ENCODE results near the gene PCBP2. TPM values are rescaled to one million over a fixed set of nuclear protein-coding genes. Genes with fewer than 3 reads are reported as not detected.
A peak's percentile ranks its signal among the peaks of the same experiment; 100 is the strongest.

The PCBP2 gene
- total and polyA plus RNA-seq, 9 donors, result 206 to 664 (median 583) TPM

DNA sequence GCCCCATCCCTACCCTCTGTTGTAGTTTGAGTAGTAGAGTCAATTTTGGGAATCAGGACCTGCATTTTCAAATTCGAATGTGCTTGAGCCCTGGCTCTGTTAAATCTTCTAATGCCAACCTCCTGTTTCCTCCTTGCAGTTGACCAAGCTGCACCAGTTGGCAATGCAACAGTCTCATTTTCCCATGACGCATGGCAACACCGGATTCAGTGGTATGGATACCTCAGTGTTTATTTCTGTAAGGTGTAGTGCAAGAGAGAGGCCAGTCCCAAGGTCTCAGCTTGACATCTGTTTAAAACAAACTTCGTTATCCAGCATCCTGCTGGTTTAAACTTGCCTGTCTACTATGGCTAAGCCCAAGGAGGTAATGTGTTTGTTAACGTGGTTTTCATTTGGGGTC lies 15.2 kb downstream of the PCBP2 start:
- peaks cover 94% of the 10 kb centered on the region for H3K36me3 ChIP-seq (ENCODE audit: control insufficient read depth, insufficient read depth, low read length)
- DNase-seq, result no peak
- H3K27me3 ChIP-seq (ENCODE audit: control insufficient read depth, insufficient read depth, low read length), result no peaks in the 10 kb centered on the region
- no peak overlapping the region for H3K4me3 ChIP-seq (ENCODE audit: low read length)
- H3K27ac ChIP-seq (ENCODE audit: low read length), result no peak overlapping the region
- no peaks in the 10 kb centered on the region for H3K9me3 ChIP-seq (replicated peaks; ENCODE audit: control insufficient read depth, low read depth, low read length)
- H3K4me1 ChIP-seq (ENCODE audit: control insufficient read depth, insufficient read depth, low read length), result no peaks in the 10 kb centered on the region
- WGBS (ENCODE audit: insufficient coverage), result 73% methylated on average over 2 of the region's 5 CpGs

DNA sequence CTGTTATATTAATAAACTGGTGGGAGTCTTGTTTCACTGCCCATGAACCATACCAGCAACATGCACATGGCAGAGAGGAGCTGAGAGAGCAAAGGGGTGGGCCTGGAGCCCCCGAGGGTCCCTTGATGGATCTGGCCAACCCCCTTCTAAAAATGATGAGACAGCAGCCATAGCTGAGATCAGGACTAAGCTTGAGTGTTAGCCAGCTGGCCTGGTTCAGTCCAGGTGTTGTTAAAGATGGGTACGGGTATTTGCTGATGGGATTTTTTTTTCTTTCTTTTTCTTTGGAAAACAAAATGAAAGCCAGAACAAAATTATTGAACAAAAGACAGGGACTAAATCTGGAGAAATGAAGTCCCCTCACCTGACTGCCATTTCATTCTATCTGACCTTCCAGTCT lies 16.0 kb downstream of the PCBP2 start:
- H3K27ac ChIP-seq (ENCODE audit: low read length), result no peak overlapping the region
- H3K36me3 ChIP-seq (ENCODE audit: control insufficient read depth, insufficient read depth, low read length), result peaks cover 93% of the 10 kb centered on the region
- 80% methylated on average over 1 of the region's 2 CpGs for WGBS (ENCODE audit: insufficient coverage)

DNA sequence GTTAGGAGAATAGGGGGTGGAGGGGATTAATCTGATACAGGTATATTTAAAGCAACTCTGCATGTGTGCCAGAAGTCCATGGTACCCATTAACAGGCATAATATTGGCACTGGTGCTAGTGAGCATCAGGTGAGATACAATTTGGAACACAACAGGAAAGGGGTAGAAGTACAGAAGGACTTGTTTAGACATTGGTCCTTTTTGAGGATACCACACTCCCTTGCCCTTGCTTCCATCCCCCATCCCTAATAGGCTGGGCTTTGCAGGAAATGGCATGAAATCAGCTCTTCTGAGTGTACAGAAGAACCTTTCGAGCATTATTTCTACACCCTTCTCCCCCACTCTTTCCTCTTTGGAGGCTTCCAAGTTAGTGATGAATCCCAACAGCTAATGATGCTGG lies 16.4 kb downstream of the PCBP2 start:
- H3K4me1 ChIP-seq (ENCODE audit: control insufficient read depth, insufficient read depth, low read length), result no peaks in the 10 kb centered on the region

More for the DNA sequence above, 16.0 kb downstream of the PCBP2 start:
- no peaks in the 10 kb centered on the region for H3K4me1 ChIP-seq (ENCODE audit: control insufficient read depth, insufficient read depth, low read length)
- no peaks in the 10 kb centered on the region for H3K9me3 ChIP-seq (replicated peaks; ENCODE audit: control insufficient read depth, low read depth, low read length)
- no peak overlapping the region for H3K4me3 ChIP-seq (ENCODE audit: low read length)
- no peaks in the 10 kb centered on the region for H3K27me3 ChIP-seq (ENCODE audit: control insufficient read depth, insufficient read depth, low read length)
- no peak for DNase-seq

DNA sequence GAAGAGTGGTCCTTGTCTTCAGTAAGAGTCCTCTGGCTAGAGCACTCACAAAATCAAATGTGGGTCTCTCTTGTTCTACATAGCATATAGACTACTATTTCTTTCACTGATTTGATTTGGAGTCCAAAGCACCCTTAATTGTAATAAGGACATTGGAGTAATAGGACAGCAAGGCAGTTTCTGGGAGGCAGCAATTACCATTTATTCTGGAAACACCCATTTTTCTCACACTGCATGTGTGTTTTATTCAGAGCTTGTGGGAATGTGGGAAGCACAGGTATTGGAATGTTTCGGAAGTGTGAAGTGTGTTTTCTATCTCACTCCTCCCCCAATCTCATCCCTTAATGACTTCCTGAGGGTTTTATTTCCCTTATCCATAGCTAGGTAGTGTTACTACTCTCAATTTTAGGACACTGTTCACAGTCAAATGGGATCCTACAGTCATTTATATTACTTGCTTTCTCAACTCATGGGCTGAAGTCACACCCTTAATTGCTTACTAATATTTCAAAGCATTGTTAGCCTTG lies 20.2 kb downstream of the PCBP2 start:
- Histone ChIP-seq H3K4me1 (ENCODE audit: control insufficient read depth, insufficient read depth, low read length) (no peaks in the 10 kb centered on the region), H3K9me3 (replicated peaks; ENCODE audit: control insufficient read depth, low read depth, low read length) (no peaks in the 10 kb centered on the region), H3K4me3 (ENCODE audit: low read length) (no peak overlapping the region), H3K27ac (ENCODE audit: low read length) (no peak overlapping the region), H3K27me3 (ENCODE audit: control insufficient read depth, insufficient read depth, low read length) (no peaks in the 10 kb centered on the region), H3K36me3 (ENCODE audit: control insufficient read depth, insufficient read depth, low read length) (peaks cover 82% of the 10 kb centered on the region)
- no CpG with 5 or more reads among the region's 1 CpG for WGBS (ENCODE audit: insufficient coverage)
- no peak for DNase-seq

More for the DNA sequence above, 16.4 kb downstream of the PCBP2 start:
- no peak for DNase-seq
- Histone ChIP-seq H3K4me3 (ENCODE audit: low read length) (no peak overlapping the region), H3K36me3 (ENCODE audit: control insufficient read depth, insufficient read depth, low read length) (peaks cover 90% of the 10 kb centered on the region), H3K27me3 (ENCODE audit: control insufficient read depth, insufficient read depth, low read length) (no peaks in the 10 kb centered on the region), H3K27ac (ENCODE audit: low read length) (no peak overlapping the region), H3K9me3 (replicated peaks; ENCODE audit: control insufficient read depth, low read depth, low read length) (no peaks in the 10 kb centered on the region)
- no CpG with 5 or more reads among the region's 1 CpG for WGBS (ENCODE audit: insufficient coverage)

DNA sequence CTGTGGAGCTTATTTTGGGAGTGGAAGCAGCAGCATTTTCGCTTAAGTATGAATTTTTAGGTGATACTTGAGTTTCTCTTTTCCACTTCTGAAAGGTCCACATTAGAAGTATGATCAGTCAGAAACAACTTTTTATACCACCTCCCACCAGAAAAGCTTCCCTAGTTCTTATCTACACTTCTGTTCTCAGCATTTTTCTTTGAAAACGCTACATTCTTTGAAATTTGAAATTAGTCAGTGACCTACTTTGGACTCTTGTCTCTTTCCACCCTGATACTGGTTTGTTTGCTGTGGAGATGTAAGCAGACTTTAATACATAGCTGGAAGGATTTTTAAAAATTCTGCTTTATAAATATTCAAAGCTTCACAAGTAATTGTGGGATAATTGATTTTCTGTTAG lies 22.2 kb downstream of the PCBP2 start:
- Histone ChIP-seq H3K27me3 (ENCODE audit: control insufficient read depth, insufficient read depth, low read length) (no peaks in the 10 kb centered on the region), H3K4me1 (ENCODE audit: control insufficient read depth, insufficient read depth, low read length) (no peaks in the 10 kb centered on the region), H3K36me3 (ENCODE audit: control insufficient read depth, insufficient read depth, low read length) (peaks cover 75% of the 10 kb centered on the region), H3K4me3 (ENCODE audit: low read length) (no peak overlapping the region), H3K9me3 (replicated peaks; ENCODE audit: control insufficient read depth, low read depth, low read length) (no peaks in the 10 kb centered on the region), H3K27ac (ENCODE audit: low read length) (no peak overlapping the region)
- DNase-seq, result no peak
- no CpG with 5 or more reads among the region's 2 CpGs for WGBS (ENCODE audit: insufficient coverage)

DNA sequence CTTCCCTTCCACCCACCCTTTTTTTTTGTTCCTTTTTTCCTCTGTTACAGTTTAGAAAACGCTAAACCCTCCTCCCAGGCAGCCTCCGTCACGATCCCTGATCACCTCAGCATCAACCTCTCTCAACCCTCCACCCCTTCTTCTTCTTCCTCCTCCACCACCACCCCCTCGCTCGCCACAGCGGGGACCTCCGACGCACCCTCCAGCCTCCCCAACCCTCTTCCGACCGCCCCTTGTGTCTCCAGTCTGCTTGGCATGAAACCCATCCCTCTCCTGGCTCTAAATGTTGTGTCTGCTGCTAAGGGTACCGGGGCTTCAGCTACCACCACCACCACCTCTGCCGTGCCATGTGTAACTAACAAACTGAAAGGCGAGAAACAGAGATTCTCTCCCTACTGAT lies 22.9 kb downstream of the PCBP2 start:
- H3K36me3 ChIP-seq (ENCODE audit: control insufficient read depth, insufficient read depth, low read length), result peaks cover 73% of the 10 kb centered on the region
- no peak overlapping the region for H3K27ac ChIP-seq (ENCODE audit: low read length)
- no peaks in the 10 kb centered on the region for H3K4me1 ChIP-seq (ENCODE audit: control insufficient read depth, insufficient read depth, low read length)
- DNase-seq, result no peak
- H3K9me3 ChIP-seq (replicated peaks; ENCODE audit: control insufficient read depth, low read depth, low read length), result no peaks in the 10 kb centered on the region
- H3K27me3 ChIP-seq (ENCODE audit: control insufficient read depth, insufficient read depth, low read length), result no peaks in the 10 kb centered on the region
- H3K4me3 ChIP-seq (ENCODE audit: low read length), result no peak overlapping the region
- 68% methylated on average over 10 of the region's 13 CpGs for WGBS (ENCODE audit: insufficient coverage)

DNA sequence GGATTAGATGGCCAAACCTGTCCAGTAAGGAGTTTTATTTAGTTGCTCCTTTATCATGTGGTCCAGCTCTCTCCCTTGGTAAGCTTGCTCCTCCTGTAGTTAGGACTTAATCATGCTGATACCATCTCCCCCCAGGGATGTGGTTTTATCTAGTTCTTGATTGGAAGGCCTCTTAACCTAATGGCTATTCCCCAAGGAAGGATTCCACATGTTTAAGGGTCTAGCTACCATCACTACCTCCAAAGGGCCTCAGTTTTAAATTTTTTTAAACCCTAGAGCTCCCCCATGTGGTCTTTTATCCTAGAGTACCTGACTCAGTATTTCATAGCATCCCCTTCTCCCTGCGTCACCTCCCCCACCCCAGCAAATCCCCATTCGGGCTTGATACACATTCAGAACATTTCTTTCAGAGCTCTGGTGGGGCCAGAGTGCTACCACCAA lies 24.9 kb downstream of the PCBP2 start:
- no peaks in the 10 kb centered on the region for H3K9me3 ChIP-seq (replicated peaks; ENCODE audit: control insufficient read depth, low read depth, low read length)
- H3K27me3 ChIP-seq (ENCODE audit: control insufficient read depth, insufficient read depth, low read length), result no peaks in the 10 kb centered on the region
- WGBS (ENCODE audit: insufficient coverage), result 80% methylated on average over 2 of the region's 2 CpGs
- no peak overlapping the region for H3K4me3 ChIP-seq (ENCODE audit: low read length)
- peaks cover 70% of the 10 kb centered on the region for H3K36me3 ChIP-seq (ENCODE audit: control insufficient read depth, insufficient read depth, low read length)
- DNase-seq, result no peak
- peaks cover 2% of the 10 kb centered on the region for H3K4me1 ChIP-seq (ENCODE audit: control insufficient read depth, insufficient read depth, low read length)
- no peak overlapping the region for H3K27ac ChIP-seq (ENCODE audit: low read length)

DNA sequence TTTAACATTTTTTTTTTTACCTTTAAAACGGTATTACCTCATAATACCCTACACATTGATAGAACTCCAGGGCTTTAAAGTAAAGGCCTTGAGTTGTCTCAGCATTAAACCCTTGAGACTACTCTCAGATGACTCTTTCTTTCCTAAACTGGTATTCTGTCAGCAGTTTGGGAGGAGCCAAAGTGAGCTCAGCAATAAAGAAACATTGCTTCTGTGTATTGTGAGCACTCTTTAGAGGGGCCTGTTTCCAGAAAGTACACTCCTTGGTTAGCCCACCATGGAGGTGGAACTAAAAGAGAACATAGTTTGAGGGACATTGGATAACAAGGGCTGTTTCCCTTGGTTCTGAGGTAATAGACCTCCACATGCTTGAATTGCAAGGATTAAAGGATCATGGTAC lies 27.0 kb downstream of the PCBP2 start:
- Histone ChIP-seq H3K4me1 (ENCODE audit: control insufficient read depth, insufficient read depth, low read length) (peaks cover 2% of the 10 kb centered on the region), H3K9me3 (replicated peaks; ENCODE audit: control insufficient read depth, low read depth, low read length) (no peaks in the 10 kb centered on the region), H3K36me3 (ENCODE audit: control insufficient read depth, insufficient read depth, low read length) (peaks cover 79% of the 10 kb centered on the region), H3K27me3 (ENCODE audit: control insufficient read depth, insufficient read depth, low read length) (no peaks in the 10 kb centered on the region), H3K4me3 (ENCODE audit: low read length) (no peak overlapping the region), H3K27ac (ENCODE audit: low read length) (peak overlapping the region; percentile 39)
- no peak for DNase-seq
- WGBS (ENCODE audit: insufficient coverage), result no CpG with 5 or more reads among the region's 1 CpG

DNA sequence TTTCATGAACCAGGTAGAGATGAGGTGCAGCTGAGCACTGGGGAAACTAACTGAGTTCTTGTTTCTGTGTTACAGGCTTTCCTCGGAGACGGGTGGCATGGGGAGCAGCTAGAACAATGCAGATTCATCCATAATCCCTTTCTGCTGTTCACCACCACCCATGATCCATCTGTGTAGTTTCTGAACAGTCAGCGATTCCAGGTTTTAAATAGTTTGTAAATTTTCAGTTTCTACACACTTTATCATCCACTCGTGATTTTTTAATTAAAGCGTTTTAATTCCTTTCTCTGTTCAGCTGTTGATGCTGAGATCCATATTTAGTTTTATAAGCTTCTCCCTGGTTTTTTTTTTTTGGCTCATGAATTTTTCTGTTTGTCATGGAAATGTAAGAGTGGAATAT lies 27.4 kb downstream of the PCBP2 start:
- peaks cover 80% of the 10 kb centered on the region for H3K36me3 ChIP-seq (ENCODE audit: control insufficient read depth, insufficient read depth, low read length)
- H3K27ac ChIP-seq (ENCODE audit: low read length), result no peak overlapping the region
- H3K9me3 ChIP-seq (replicated peaks; ENCODE audit: control insufficient read depth, low read depth, low read length), result no peaks in the 10 kb centered on the region
- H3K4me3 ChIP-seq (ENCODE audit: low read length), result no peak overlapping the region
- peaks cover 2% of the 10 kb centered on the region for H3K4me1 ChIP-seq (ENCODE audit: control insufficient read depth, insufficient read depth, low read length)
- DNase-seq, result no peak
- WGBS (ENCODE audit: insufficient coverage), result no CpG with 5 or more reads among the region's 5 CpGs
- no peaks in the 10 kb centered on the region for H3K27me3 ChIP-seq (ENCODE audit: control insufficient read depth, insufficient read depth, low read length)

DNA sequence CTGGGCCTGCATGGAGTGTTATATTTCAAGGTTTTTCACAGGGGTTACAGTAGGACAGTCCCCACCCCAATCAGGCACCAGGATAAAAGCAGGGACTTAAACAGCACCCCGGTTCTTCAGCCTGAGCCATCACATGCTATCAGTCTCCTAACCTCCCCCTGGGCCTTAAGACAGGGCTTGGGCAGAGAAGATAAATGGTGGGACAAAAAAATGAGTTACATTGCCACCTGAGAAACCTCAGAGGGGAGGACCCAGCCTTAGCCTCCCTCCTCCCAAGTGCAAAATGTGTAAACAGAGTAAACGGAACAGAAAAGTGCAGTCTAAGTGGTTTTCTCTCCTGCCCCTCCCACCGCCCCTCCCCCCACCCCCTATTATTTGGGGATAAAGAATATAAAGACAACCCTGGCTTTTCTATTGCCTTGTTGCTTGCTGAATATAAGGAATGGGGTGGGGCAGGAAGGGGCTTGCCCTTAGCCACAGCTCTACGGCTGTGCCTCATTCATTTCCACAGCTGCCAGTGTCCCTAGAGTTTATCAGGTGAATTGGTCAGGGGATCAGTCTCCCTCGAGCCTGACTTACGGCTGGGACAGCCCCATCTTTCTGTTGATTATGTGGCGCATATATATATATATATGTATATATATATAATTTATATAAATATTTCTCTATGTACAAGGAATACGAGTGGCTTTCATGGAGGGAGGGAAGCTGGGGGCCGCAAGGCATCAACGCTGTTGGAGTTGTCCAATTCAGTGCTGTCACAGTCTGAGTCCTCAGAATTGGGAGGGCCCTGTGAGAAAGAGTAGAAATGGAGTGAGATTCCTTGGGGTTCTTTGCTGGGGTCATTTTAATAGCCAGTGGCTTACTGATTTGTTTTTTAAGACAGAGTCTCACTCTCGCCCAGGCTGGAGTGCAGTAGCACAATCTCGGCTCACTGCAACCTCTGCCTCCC lies 28.9 kb downstream of the PCBP2 start:
- 90% methylated on average over 2 of the region's 12 CpGs for WGBS (ENCODE audit: insufficient coverage)
- DNase-seq, result no peak
- Histone ChIP-seq H3K9me3 (replicated peaks; ENCODE audit: control insufficient read depth, low read depth, low read length) (no peaks in the 10 kb centered on the region), H3K4me3 (ENCODE audit: low read length) (no peak overlapping the region), H3K36me3 (ENCODE audit: control insufficient read depth, insufficient read depth, low read length) (peaks cover 80% of the 10 kb centered on the region), H3K27ac (ENCODE audit: low read length) (no peak overlapping the region), H3K4me1 (ENCODE audit: control insufficient read depth, insufficient read depth, low read length) (peaks cover 2% of the 10 kb centered on the region), H3K27me3 (ENCODE audit: control insufficient read depth, insufficient read depth, low read length) (no peaks in the 10 kb centered on the region)

All from muscle of leg (tissue), 11 donors.